Thoracic aorta (tissue), 2 donors: ENCODE results near the gene THBD. TPM values are rescaled to one million over a fixed set of nuclear protein-coding genes. Genes with fewer than 3 reads are reported as not detected.

Source experiments
- ATAC-seq: fragments of 150-250 bp; one replicate; pipeline ENCODE4 v1.8.0; 2017; ENCODE audit warnings: low read depth; ENCODE audit not compliant: insufficient number of reproducible peaks, low FRiP score
- DNase-seq: peaks from one replicate; pipeline ENCODE4 v3.0.0-alpha.2; 2020; ENCODE audit warnings: low spot score
- H3K27ac ChIP-seq, 2 donors: fragments of 200-600 bp; sonication (generic); 1 replicate in 1 of 2; 2 replicates in 1 of 2; pipeline ENCODE4 v1.5.1; 2016; ENCODE audit warnings: mild to moderate bottlenecking in 2 of 2, moderate library complexity in 2 of 2
- H3K27me3 ChIP-seq: fragments of 200-600 bp; sonication (generic); replicated peaks from 2 replicates; pipeline ENCODE4 v1.6.0; 2016; ENCODE audit warnings: mild to moderate bottlenecking; ENCODE audit not compliant: insufficient read depth
- H3K36me3 ChIP-seq: fragments of 200-600 bp; sonication (generic); one replicate; pipeline ENCODE4 v1.5.1; 2016
- H3K4me1 ChIP-seq, 2 donors: fragments of 200-600 bp; sonication (generic); 1 replicate in 1 of 2; 2 replicates in 1 of 2; pipeline versions ENCODE4 v1.5.1 to v1.6.0; 2016; ENCODE audit warnings: low read depth in 2 of 2, mild to moderate bottlenecking in 1 of 2; ENCODE audit not compliant: control insufficient read depth in 1 of 2
- H3K4me3 ChIP-seq: fragments of 200-600 bp; sonication (generic); 2 replicates; pipeline ENCODE4 v1.5.1; 2016; ENCODE audit warnings: mild to moderate bottlenecking
- H3K9me3 ChIP-seq: fragments of 200-600 bp; sonication (generic); 2 replicates; pipeline ENCODE4 v1.5.1; 2016
- total RNA-seq, 2 donors: library from RNA; depleted of rRNA; stranded (reverse); fragments of >200 nt; gene quantifications; one replicate each; pipeline versions ENCODE4 v1.1.0 to v1.2.3, GENCODE V29; 2016
- TF ChIP-seq, protein P1 (sequence below): fragments of 200-600 bp; sonication (generic); IDR thresholded peaks from one replicate; pipeline ENCODE4 v1.5.1; 2019; ENCODE audit warnings: antibody characterized with exemption

The THBD gene
- total RNA-seq, 2 donors from 2014 or later, result 106 to 266 TPM

DNA sequence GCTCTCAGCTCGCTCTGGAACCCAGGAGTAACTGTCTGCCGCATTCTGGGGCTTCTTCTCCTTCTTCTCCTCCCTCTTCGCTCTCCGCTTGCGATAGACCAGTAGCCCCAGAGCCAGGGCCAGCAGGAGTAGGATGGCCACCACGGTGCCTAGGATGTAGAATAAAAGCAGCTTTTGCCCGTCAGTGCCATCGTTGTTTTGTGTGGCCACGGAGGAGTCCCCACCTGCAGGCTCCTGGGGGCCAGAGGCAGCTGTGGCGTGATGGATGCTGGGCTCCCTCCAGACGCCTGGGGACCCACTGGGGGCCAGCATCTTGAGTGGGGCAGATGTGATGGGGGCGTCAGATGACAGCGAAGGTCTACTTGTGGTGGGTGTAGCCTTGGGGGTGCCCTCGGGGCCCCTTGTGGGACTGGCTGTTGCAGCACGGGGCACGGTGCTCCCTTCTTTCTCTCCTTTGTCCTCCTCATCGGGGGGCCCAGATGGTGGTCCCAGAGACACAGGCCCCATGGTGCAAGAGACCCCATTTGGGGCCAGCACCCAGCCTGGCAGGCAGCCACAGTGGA, 34.9 kb upstream of the THBD start:
- Histone ChIP-seq H3K4me3 (peak overlapping the region; percentile 61), H3K27me3 (no peaks in the 10 kb centered on the region), H3K27ac (peak overlapping the region; percentile 97), H3K4me1 (peaks cover 10 to 72% of the 10 kb centered on the region in 2 donors), H3K9me3 (no peaks in the 10 kb centered on the region), H3K36me3 (no peaks in the 10 kb centered on the region)
- ATAC-seq, result no peak
- no peak for DNase-seq
- TF ChIP-seq, protein P1, sequence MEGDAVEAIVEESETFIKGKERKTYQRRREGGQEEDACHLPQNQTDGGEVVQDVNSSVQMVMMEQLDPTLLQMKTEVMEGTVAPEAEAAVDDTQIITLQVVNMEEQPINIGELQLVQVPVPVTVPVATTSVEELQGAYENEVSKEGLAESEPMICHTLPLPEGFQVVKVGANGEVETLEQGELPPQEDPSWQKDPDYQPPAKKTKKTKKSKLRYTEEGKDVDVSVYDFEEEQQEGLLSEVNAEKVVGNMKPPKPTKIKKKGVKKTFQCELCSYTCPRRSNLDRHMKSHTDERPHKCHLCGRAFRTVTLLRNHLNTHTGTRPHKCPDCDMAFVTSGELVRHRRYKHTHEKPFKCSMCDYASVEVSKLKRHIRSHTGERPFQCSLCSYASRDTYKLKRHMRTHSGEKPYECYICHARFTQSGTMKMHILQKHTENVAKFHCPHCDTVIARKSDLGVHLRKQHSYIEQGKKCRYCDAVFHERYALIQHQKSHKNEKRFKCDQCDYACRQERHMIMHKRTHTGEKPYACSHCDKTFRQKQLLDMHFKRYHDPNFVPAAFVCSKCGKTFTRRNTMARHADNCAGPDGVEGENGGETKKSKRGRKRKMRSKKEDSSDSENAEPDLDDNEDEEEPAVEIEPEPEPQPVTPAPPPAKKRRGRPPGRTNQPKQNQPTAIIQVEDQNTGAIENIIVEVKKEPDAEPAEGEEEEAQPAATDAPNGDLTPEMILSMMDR, result no peak

DNA sequence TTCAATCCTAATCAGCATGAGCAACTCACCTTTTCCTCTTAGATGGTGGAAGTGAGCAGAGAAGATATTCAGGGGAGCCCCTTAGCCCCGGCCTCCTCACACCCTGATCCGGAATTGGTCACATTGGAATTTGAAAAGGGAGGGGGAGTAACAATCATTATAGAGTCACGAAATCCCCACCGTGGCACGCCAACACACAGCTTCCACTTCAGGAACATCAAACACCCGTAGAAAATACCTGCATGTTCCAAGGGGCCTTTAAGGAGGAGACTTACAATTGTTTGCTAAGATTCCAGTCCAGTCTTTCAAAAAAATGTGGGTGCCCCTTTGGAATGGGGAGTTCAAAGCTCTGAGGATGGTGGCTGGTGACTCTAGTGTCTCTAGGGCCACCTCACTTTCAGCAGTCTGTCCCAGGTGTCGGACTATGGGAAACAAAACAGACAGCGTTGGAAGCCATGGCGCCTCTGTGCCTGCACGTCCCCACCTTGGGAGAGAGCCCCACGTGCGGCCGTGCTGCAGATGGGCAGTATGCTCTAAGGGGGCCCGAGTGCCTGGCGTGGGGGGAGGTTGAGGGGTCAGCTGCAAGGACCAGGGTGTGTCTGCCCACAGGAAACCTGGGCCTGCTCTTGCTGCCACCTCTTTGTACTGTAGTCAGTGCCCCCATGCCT, 34.2 kb upstream of the THBD start:
- peaks cover 13 to 78% of the 10 kb centered on the region in 2 donors for H3K4me1 ChIP-seq
- DNase-seq (no peak), ATAC-seq (no peak)
- H3K27ac ChIP-seq, result peak overlapping the region; percentile 18 to 97
- no peaks in the 10 kb centered on the region for H3K27me3 ChIP-seq
- TF ChIP-seq, protein P1, result no peak
- no peaks in the 10 kb centered on the region for H3K9me3 ChIP-seq
- H3K36me3 ChIP-seq, result no peaks in the 10 kb centered on the region
- H3K4me3 ChIP-seq, result peak overlapping the region; percentile 61

DNA sequence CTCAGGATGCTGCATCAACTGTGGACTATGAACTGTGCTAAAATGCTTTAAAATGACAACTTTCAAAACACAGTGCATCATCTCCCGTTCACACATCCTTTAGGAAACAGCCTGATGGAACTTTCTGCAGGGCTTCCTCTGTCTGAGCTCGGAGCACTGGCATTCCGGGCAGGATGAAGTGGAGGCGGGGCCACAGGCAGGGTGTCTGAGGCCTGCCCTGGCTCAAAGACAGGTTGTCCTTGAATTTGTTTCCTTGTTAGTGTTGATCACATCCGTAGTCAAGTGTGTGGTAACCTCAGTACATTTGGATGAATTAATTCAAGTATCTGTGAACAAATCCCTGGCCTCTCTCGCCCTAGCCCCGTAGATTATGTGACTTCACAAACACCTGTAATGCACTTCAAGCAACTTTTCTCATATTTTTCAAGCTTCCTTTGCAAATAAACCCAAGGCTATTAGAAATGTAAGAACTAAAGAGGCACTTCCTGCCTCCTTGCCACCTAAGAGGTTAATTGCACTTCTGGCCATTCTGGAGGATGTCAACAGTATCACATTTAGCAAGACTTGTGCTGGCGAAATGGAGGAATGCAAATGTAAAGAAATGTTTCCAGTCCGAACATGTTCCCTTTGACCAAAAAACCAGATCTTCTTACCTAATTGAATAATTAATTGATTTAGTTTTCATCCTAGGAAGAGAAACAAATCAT, 33.5 kb upstream of the THBD start:
- peak overlapping the region; percentile 61 for H3K4me3 ChIP-seq
- H3K9me3 ChIP-seq, result no peaks in the 10 kb centered on the region
- TF ChIP-seq, protein P1, result no peak
- no peaks in the 10 kb centered on the region for H3K36me3 ChIP-seq
- peaks cover 13 to 78% of the 10 kb centered on the region in 2 donors for H3K4me1 ChIP-seq
- peak overlapping the region; percentile 18 to 97 for H3K27ac ChIP-seq
- DNase-seq (no peak), ATAC-seq (no peak)
- no peaks in the 10 kb centered on the region for H3K27me3 ChIP-seq

DNA sequence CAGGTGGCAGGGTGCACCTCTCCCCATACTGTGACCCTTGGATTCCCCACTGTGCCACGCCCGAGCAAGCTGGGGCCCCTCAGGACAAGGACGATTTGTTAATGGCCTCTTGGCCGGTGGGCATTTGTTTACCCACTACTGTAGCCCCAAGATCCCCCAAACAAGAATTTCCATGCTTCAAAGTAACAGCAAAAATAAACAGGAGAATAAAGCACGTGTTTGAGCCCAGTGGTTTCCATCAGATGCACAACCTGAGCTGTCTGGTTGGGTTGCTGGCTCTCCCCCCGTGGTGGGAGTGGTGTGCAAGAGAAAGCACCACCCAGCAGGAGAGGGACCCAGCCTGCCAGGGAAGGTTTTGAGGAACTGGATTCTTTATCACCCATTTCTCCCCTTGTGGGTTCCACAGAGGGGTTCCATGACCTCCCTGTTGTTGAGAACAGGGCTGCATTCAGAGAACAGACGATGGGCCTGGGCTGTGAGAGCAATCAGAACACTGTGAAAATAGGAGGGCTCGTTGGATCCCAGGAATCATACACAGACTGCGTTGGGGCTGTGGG, 31.9 kb upstream of the THBD start:
- TF ChIP-seq, protein P1, result no peak
- DNase-seq, result no peak

DNA sequence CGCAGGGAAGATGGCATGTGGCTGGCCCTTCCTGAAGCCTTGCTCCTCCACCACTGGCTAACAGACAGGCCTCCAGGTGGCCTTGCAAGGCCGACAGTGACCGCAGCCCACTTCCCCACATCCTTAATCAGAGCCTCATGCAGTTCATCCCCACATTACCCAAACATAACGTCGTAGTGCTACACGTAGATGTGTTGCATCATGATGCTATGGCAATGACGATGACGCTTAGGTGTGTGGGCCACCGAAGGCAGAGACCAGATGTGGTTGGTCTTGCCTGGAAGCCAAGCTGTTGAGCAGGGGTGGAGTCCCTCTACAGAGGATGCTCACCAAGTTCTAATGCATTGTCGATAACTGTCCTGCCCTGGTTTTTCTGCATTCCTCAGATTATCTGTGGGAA, 31.0 kb upstream of the THBD start:
- ATAC-seq (no peak), DNase-seq (no peak)
- TF ChIP-seq, protein P1, result no peak

More for the DNA sequence above, 31.9 kb upstream of the THBD start:
- Histone ChIP-seq H3K4me1 (peaks cover 13 to 62% of the 10 kb centered on the region in 2 donors), H3K36me3 (no peaks in the 10 kb centered on the region), H3K27ac (no peak overlapping the region), H3K27me3 (no peaks in the 10 kb centered on the region), H3K4me3 (peak overlapping the region; percentile 61), H3K9me3 (no peaks in the 10 kb centered on the region)
- no peak for ATAC-seq

More for the DNA sequence above, 31.0 kb upstream of the THBD start:
- Histone ChIP-seq H3K4me1 (peaks cover 8 to 55% of the 10 kb centered on the region in 2 donors), H3K27ac (no peak overlapping the region), H3K9me3 (no peaks in the 10 kb centered on the region), H3K27me3 (no peaks in the 10 kb centered on the region), H3K4me3 (no peak overlapping the region), H3K36me3 (no peaks in the 10 kb centered on the region)
